ENCODE data around the gene MCF2L.

MCF2L gene

GRCh38 chr13:112996671-112997091, 27.7 kb downstream of the MCF2L start:
- in situ Hi-C loops (cut with HindIII; ENCODE audit: low sequenced_read_pairs), result no loop called here

DNA sequence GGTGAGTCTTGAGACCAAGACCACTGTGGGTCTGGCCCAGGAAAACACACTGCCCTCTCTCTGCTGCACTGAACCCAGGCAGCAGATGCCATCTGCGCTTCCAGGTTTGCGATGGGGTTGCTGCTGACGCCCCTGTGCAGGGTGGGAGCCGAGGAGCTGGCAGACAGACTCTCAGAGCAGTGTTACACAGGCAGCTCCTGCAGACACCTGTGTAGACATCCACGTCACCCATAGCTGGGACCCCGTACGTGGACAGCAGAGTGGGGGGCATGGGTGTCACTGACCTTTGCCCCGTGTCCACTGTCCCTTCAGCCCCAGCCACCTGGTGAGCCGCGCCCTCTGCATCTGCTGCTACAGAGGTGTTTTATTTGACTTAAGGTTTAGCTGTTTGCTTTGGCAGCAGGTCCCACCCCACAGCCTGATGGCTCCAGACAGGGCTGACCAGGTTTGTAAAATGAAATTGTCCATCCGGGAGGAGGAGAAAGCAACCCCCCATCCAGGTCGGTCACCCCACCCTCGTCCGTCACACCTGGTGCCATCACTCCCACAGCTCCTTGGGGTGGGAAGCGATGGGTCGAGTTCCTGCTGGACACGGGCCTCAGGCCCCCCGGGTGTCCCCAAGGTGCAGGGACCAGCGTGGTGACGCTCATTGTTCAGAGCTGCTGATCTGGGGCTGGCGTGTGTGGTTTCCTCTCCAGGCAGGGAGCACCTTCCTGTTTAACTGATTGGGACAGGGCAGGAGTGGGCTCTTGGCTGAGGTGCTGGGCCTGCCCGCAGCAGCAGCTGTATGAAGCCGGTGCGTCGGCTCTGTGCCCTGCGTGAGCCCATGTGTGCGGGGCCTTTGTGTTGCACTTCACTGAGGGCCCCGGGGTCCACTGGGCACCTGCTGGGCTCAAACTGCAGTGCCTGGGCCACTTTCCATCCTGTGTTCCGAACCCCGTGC, 28.4 kb downstream of the MCF2L start:
- in situ Hi-C loops (cut with HindIII; ENCODE audit: low sequenced_read_pairs), result no loop called here

DNA sequence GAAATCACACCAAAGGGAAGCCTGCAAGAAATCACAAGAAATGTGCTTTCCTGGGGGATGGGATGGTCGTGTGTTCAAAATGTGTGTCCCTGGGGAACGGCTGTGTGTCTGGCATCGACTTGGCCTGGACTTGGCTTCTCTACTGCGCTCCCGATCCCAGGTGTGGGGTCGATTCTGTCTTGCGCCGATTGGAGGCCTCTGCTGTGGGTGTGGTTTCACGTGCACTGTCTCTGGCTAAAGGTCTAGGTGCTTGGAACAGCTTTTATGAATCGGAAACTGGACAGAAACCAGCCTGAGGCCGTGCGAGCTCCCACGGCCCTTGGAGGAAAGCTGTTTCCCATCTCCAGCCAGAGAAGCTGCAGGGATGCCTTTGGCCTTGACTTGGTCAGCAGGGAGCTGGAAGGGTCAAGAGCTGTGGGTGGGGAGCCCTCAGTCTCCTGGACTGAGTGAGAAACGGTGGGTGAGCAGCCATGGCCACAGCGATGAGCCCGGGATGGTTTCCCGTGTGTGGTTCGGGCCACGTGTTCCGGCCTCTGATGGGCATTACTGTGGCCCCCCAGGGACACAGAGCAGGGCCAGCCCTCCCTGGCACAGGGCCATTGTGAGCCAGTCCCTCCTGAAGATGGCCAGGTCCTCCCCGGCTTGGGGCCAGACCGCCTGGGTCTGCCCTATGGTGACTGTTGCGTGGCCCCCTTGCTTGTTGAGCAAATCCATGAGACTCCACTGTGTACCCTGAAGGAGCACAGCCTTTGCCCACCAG, 29.7 kb downstream of the MCF2L start:
- in situ Hi-C loops (cut with HindIII; ENCODE audit: low sequenced_read_pairs), result no loop called here

- in situ Hi-C loops (cut with HindIII; ENCODE audit: low sequenced_read_pairs), result no loop called here
Observed at GRCh38 chr13:112999414-113000177, 30.6 kb downstream of the MCF2L start.

GRCh38 chr13:113000575-113000974, 31.6 kb downstream of the MCF2L start:
- in situ Hi-C loops (cut with HindIII; ENCODE audit: low sequenced_read_pairs), result no loop called here

DNA sequence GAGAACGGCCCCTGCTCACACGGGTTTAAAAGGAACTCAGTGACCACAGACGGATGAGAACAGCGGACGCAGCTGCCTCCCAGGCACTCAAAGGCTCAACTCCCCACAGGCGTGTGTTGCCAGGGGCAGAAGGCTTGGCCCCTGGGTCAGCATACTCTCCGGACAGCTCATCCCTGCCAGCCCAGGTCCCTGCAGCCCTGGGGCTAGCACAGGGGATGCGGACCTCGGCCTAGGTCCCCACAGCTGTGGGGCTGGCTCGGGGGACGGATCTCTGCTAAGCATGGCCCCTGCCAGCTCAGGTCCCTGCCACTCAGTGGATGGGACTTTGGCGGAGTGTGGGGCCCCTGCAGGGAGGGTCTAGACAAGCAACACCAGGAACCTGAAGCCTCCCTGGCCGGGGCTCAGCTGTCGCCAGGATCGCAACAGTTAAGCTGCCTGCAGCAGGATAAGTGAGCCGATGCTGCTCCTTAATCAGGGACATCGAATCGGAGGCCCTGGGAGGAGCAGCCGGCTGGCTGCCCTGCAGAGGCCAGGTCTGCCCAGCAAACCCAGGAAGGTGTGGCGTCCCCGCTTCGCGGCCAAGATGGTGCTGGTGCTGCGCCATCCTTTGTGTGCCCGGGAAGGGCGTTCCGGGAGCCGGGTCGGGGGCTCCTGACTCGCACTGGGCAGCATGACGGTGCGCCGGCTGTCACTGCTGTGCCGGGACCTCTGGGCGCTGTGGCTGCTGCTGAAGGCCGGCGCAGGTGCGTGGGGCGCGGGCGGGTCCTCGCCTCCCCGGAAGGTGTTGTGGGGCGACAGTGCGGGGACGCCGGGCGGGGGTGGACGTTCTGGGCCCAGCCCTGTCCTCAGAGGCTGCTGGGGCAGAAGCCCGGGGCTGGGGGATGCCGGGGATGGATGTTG, 32.5 kb downstream of the MCF2L start:
- in situ Hi-C loops (cut with HindIII; ENCODE audit: low sequenced_read_pairs), result no loop called here

GRCh38 chr13:113002206-113002912, 33.3 kb downstream of the MCF2L start:
- in situ Hi-C loops (cut with HindIII; ENCODE audit: low sequenced_read_pairs), result no loop called here

GRCh38 chr13:113002913-113003290, 33.9 kb downstream of the MCF2L start:
- in situ Hi-C loops (cut with HindIII; ENCODE audit: low sequenced_read_pairs), result no loop called here

- in situ Hi-C loops (cut with HindIII; ENCODE audit: low sequenced_read_pairs), result no loop called here
Observed at GRCh38 chr13:113004126-113004525, 35.1 kb downstream of the MCF2L start.

DNA sequence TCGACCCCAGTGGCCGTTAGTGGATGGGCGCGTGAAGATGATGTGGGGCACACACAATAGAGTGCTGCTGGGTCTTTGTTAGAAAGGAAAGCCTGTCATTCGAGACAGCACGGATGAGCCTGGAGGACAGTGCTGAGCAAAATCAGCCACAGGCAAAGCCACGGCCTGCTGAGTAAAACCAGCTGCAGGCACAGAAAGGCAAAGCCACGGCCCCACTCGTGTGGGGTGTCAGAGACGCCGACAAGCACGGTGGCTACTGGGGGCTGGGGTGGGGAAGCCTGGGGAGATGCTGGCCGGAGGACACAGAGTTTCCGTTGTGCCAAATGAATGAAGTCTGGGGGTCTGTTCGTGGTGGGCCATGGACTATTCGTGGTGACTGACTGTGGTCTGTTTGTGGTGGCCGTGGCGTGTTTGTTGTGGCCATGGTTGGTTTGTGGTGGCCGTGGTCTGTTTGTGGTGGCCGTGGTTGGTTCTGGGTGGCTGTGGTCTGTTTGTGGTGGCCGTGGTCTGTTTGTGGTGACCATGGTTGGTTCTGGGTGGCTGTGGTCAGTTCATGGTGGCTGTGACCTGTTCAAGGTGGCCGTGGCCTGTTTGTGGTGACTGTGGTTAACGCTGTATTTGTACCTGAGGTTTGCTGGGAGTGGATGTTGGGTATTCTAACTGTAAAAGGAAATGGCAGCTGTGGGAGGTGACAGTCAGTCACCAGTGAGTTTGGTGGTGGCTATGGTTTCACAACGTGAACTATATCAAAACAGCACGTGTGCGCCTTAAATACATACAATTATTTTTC, 36.3 kb downstream of the MCF2L start:
- in situ Hi-C loops (cut with HindIII; ENCODE audit: low sequenced_read_pairs), result no loop called here

DNA sequence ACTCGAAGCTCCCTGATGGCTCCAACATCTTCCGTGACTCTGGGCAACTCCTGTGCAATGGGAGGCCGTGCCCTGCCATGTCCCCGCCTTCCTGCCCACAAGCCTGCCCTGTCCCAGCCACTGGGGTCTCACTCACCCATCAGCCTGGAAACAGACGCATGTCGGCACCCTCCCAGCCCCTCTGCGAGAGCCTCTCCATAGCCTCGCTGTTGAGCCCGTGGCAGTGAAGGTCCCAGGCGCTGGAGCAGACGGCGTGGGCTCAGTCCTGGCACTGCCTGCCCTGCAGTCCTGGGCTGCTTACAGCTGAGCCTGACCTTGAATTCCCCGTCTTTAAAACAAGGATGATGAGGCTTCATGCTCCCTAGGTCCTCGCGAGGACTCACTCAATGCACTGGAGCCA, 37.0 kb downstream of the MCF2L start:
- in situ Hi-C loops (cut with HindIII; ENCODE audit: low sequenced_read_pairs), result no loop called here

DNA sequence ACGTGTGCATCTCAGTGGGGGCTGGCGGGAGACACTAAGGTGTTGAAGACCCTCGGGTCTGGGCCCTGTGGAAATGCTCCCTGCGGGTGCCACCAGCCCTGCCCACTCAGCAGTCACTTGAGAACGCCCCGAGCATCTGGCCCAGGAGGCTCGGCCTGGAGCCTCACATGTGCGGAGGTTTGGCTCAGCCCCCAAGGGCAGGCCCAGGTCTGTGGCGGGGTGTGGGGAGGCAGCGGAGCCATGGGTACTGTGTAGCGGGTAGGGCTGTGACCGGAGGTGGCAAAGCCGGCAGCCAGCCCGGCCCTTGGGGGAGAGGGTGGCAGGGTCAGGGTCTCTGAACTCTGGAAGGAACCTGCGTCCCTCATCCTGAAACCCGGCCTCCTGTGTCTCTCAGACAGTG, 37.6 kb downstream of the MCF2L start:
- in situ Hi-C loops (cut with HindIII; ENCODE audit: low sequenced_read_pairs), result no loop called here

- in situ Hi-C loops (cut with HindIII; ENCODE audit: low sequenced_read_pairs), result no loop called here
Observed at GRCh38 chr13:113008851-113009250, 39.8 kb downstream of the MCF2L start.

DNA sequence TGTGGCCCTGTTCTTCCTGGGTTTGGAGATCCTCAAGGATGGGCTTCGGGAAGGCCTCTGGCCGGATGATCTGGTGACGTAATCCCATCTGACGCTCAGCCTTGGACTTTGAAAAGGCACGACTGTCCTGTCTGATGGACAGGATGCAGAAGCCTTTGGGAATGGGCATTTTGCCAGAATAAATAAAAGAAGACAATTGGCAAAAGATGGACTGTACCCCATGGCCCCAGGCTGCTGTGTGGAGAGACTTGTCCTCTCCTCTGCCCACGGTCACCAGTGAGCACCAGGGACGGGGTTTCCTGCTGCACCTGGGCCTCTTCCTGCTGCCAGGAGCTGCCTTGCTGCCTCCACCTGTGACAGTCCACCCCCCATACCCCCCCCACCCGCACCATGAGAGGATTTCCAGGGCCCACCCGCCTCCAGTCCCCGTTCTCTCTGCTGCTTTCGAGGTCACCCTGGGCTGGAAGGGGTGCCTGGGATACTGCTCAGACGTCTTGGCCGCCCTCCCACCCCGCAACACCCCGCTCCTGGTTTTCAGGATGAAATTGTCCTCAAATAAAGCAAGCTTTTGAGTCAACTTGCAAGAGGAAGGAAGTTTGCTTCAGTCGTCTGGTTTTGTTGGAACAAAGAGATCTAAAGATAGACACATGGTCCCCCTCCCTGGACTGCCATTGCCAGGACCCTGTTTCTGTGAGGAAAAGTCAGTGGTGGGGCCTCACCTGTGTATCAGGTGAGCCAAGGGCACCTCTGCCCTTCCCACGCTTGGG, 40.9 kb downstream of the MCF2L start:
- in situ Hi-C loops (cut with HindIII; ENCODE audit: low sequenced_read_pairs), result no loop called here

DNA sequence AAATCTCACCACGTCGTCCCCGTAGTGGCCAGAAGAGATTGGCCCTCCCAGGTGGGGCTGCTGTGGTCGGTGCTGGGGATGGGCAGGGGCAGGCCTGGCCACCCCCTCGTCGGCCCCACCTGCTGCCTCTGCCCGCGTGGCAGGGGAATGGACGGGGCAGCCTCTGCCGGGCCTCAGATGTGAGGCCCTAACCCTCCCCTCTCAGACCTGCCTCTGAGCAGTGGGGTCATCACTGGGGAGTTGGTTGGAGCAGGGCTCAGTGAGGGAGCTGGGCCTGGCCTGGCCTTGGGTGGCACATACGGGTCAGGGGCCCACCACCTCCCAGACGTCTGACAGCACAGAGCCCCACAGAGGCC, 41.5 kb downstream of the MCF2L start:
- in situ Hi-C loops (cut with HindIII; ENCODE audit: low sequenced_read_pairs), result no loop called here

DNA sequence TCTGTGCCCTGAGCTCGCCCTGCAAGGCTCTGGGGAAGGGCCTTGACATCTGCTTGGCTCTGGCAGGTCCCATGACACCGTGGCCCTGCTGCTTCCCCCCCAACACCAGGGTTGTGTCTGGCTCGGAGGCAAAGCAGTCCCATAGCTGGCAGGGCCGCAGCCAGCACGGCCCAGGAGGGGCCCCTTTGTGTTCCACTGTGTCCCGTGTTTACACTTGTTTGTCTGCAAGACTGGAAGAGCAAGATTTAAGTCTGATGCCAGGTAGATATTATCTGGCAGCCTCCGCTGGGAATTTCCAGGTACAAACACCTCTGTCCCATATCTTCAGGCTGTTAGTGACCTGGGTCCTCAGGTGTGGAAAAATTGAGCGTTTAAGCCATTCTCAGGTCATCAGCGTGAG, 44.3 kb downstream of the MCF2L start:
- in situ Hi-C loops (cut with HindIII; ENCODE audit: low sequenced_read_pairs), result no loop called here

DNA sequence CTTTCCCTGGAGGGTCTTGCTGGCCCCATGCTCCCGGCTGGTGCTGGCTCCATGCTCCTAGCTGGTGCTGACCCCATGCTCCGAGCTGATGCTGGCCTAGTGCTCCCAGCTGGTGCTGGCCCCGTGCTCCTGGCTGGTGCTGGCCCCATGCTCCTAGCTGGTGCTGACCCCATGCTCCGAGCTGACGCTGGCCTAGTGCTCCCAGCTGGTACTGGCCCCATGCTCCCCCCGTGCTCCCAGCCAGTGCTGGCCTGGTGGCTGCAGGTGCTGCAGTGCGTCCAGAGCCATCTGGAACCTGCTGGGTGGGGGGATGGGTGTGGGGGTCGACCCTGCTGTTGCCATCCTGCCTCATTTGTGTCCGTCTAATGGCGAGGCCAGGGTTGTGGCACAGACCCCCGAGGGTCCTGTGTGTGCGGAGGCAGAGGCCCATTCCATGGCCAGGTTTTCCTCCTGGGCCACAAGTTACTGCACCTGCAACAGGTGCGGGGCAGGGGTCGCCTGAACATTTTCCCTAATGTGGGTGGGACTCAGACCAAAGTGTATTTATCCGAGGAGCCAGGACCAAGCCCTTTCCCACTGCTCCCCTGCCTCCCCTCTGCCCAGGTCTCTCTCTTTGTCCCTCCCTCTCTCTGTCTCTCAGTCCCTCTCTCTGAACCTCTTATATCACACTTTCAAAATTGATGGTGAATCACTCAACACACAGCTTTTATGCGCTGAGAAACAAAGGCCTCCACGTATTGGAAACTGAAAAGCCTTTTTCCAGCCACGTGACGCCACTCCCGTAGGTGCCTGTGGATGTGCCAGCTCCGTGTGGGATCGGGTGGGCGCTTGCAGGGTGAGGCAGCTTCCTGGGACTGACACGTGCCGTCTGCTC, 45.1 kb downstream of the MCF2L start:
- in situ Hi-C loops (cut with HindIII; ENCODE audit: low sequenced_read_pairs), result no loop called here
